GM12878 (cell line): ENCODE results near the gene S100A2. TPM values are rescaled to one million over a fixed set of nuclear protein-coding genes. Genes with fewer than 3 reads are reported as not detected.
"Not testable (repeated sequence)": the region's sequence is repeated elsewhere in the genome, so short reads cannot be mapped to it uniquely, and the experiment has no call there.

Source experiments
- ATAC-seq: fragments of 200-7000 bp; cut with Tn5 transposase; 3 replicates; pipeline ENCODE4 v1.9.1; 2020; ENCODE audit warnings: mild to moderate bottlenecking, moderate library complexity
- BruUV-seq: library from RNA; stranded (reverse); fragments of 400-500 nt; replicated peaks from 2 replicates; lab custom pipeline; 2021; lab: Mats Ljungman, UMichigan
- CTCF ChIA-PET: fragments of 300-600 bp; sonication (Branson Sonifier 250); formaldehyde crosslinking; extraction: SDS; loops from one replicate; lab custom pipeline; 2021; ENCODE audit warnings: inconsistent platforms; lab: Yijun Ruan, JAX
- POLR2A ChIA-PET: fragments of 350-600 bp; formaldehyde crosslinking; extraction: SDS; loops from one replicate; lab custom pipeline; 2021; ENCODE audit warnings: inconsistent platforms; lab: Charles Lee
- RAD21 ChIA-PET: fragments of 300-600 bp; sonication (Branson Sonifier 250); formaldehyde crosslinking; loops from one replicate; lab custom pipeline; 2023; ENCODE audit warnings: antibody characterized with exemption; ENCODE audit not compliant: unreplicated experiment; lab: Charles Lee
- SMC1A ChIA-PET: fragments of 300-600 bp; sonication (Branson Sonifier 250); formaldehyde crosslinking; loops from one replicate; lab custom pipeline; 2023; ENCODE audit not compliant: unreplicated experiment, uncharacterized antibody; lab: Charles Lee
- DNase-seq: peaks from one replicate; pipeline ENCODE4 v3.0.0-alpha.2; 2011; ENCODE audit warnings: low read depth, low spot score
- FAIRE-seq: peaks from 3 replicates; lab custom pipeline; 2011; peaks lifted over from hg19 to GRCh38; lab: Jason Lieb, UNC
- H2AFZ ChIP-seq: 2 replicates; pipeline ENCODE4 v1.6.0; 2011; ENCODE audit warnings: low read depth, low read length, control low read depth; ENCODE audit not compliant: control insufficient read depth
- H3K27ac ChIP-seq: 2 replicates; pipeline ENCODE4 v1.5.1; 2011; ENCODE audit warnings: control low read depth; ENCODE audit not compliant: control insufficient read depth, insufficient read depth
- H3K27me3 ChIP-seq, 2 experiments: replicated peaks in 1 of 2; 2 replicates each; pipeline versions ENCODE4 v1.6.0 to v1.6.1; 2011; ENCODE audit warnings: low read length in 1 of 2; ENCODE audit not compliant: control insufficient read depth in 2 of 2, insufficient read depth in 2 of 2
- H3K36me3 ChIP-seq, 2 experiments: 2 replicates each; pipeline ENCODE4 v1.5.1; 2011; ENCODE audit warnings: low read length in 1 of 2; ENCODE audit not compliant: control insufficient read depth in 2 of 2, insufficient read depth in 2 of 2
- H3K4me1 ChIP-seq: 2 replicates; pipeline ENCODE4 v1.6.1; 2011; ENCODE audit warnings: mild to moderate bottlenecking, low read length, moderate library complexity, mixed read lengths; ENCODE audit not compliant: control insufficient read depth, insufficient read depth
- H3K4me2 ChIP-seq: 2 replicates; pipeline ENCODE4 v1.6.0; 2011; ENCODE audit warnings: control low read depth; ENCODE audit not compliant: control insufficient read depth, insufficient read depth
- H3K4me3 ChIP-seq: fragments of 200-600 bp; sonication (generic); 2 replicates; pipeline ENCODE4 v1.5.1; 2016
- H3K79me2 ChIP-seq: 2 replicates; pipeline ENCODE4 v1.6.0; 2011; ENCODE audit warnings: low read length; ENCODE audit not compliant: control insufficient read depth, insufficient read depth
- H3K9ac ChIP-seq: 2 replicates; pipeline ENCODE4 v1.8.0; 2011; ENCODE audit warnings: low read length, control low read depth, mixed read lengths; ENCODE audit not compliant: control insufficient read depth, insufficient read depth
- H3K9me3 ChIP-seq: replicated peaks from 3 replicates; pipeline ENCODE4 v1.5.1; 2011; ENCODE audit warnings: mild to moderate bottlenecking, low read length; ENCODE audit not compliant: control insufficient read depth, insufficient read depth
- H4K20me1 ChIP-seq: 2 replicates; pipeline ENCODE4 v1.6.0; 2011; ENCODE audit not compliant: control insufficient read depth, insufficient read depth
- WGBS: methylation state at CpG from one replicate; pipeline ENCODE4 v1.1.6; 2016; ENCODE audit warnings: low lambda C conversion rate; ENCODE audit not compliant: insufficient replicate concordance, insufficient coverage; ENCODE audit errors: missing lambda C conversion rate; 5-methylcytosine and 5-hydroxymethylcytosine counted together
- in situ Hi-C: fragments of 300-500 bp; cut with MboI; formaldehyde crosslinking; loops from 9 replicates; pipeline ENCODE4 v1.14.3; 2018; ENCODE audit warnings: mixed read lengths
- intact Hi-C: fragments of 100-400 bp; cut with micrococcal nuclease; formaldehyde crosslinking; loops from one replicate; pipeline ENCODE4 v1.14.2; 2022; ENCODE audit not compliant: unreplicated experiment
- polyA plus RNA-seq, 11 experiments: library from polyadenylated mRNA; depleted of rRNA in 4 of 11; unstranded in 6 of 11; stranded (reverse) in 5 of 11; fragments of >200 nt; fragmentation: Nextera tagmentation in 4 of 11; fragmentation: Illumina TruSeq in 1 of 11; extraction: Ambion mirVana in 4 of 11; extraction: Trizol in 1 of 11; gene quantifications; 1 replicate in 1 of 11; 2 replicates in 10 of 11; pipeline versions ENCODE4 v1.2.1 to v1.2.3, GENCODE V29; 2011 to 2016; ENCODE audit warnings: inconsistent platforms in 2 of 11, missing spikeins in 2 of 11, low read depth in 1 of 11
- total RNA-seq, 4 experiments: library from RNA; depleted of rRNA in 3 of 4; stranded (reverse); fragments of >200 nt in 3 of 4; fragmentation: Illumina TruSeq in 1 of 4; extraction: Trizol in 1 of 4; gene quantifications; 2 replicates each; pipeline versions ENCODE4 v1.2.1 to v1.2.3, GENCODE V29; 2013 to 2021

Gene S100A2
- total and polyA plus RNA-seq, 10 of the 15 experiments (the other 5 are each of a cell fraction or from before 2014, with no cell fraction given): 0.11 to 1.5 (median 0.59) TPM; not detected in 2

DNA sequence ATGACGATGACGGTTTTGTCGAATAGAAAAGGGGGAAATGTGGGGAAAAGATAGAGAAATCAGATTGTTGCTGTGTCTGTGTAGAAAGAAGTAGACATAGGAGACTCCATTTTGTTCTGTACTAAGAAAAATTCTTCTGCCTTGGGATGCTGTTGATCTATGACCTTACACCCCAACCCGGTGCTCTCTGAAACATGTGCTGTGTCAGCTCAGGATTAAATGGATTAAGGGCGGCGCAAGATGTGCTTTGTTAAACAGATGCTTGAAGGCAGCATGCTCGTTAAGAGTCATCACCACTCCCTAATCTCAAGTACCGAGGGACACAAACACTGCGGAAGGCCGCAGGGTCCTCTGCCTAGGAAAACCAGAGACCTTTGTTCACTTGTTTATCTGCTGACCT is 9.9 kb upstream of the S100A2 start:
- POLR2A ChIA-PET: interaction anchor here (1.0 kb wide), 1 partner anchor 48 kb away, joined by 3 read pairs; no protein-coding TSS in a partner anchor
- not testable (repeated sequence) for BruUV-seq, FAIRE-seq

DNA sequence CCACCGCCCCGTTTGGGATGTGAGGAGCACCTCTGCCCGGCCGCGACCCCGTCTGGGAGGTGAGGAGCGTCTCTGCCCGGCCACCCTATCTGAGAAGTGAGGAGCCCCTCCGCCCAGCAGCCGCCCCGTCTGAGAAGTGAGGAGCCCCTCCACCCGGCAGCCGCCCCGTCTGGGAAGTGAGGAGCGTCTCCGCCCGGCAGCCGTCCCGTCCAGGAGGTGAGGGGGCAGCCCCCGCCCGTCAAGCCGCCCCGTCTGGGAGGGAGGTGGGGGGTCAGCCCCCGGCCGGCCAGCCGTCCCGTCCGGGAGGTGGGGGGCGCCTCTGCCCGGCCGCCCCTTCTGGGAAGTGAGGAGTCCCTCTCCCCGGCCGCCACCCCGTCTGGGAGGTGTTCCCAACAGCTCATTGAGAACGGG is 9.4 kb upstream of the S100A2 start:
- SMC1A ChIA-PET, DNase-seq, H4K20me1 ChIP-seq, BruUV-seq, H3K9me3 ChIP-seq, H3K9ac ChIP-seq, intact Hi-C loops, in situ Hi-C loops, H3K4me2 ChIP-seq, POLR2A ChIA-PET, H3K36me3 ChIP-seq, ATAC-seq, H3K4me1 ChIP-seq, H3K27ac ChIP-seq, H2AFZ ChIP-seq, H3K79me2 ChIP-seq, RAD21 ChIA-PET, FAIRE-seq, CTCF ChIA-PET, H3K27me3 ChIP-seq, H3K4me3 ChIP-seq: not testable (repeated sequence)
- 79% methylated on average over 17 of the region's 35 CpGs for WGBS

More for the DNA sequence above, 9.9 kb upstream of the S100A2 start:
- ChIA-PET CTCF (interaction anchor here (0.9 to 2.4 kb wide), 5 partner anchors 9 to 411 kb away, joined by 3 to 12 read pairs (median 3); partner anchors contain the start of gene RAB13), RAD21 (interaction anchor here (0.6 kb wide), 1 partner anchor 117 kb away, joined by 3 read pairs; no protein-coding TSS in a partner anchor), SMC1A (interaction anchor here (1.0 to 2.3 kb wide), 2 partner anchors 9 to 65 kb away, joined by 3 to 9 read pairs; no protein-coding TSS in a partner anchor)
- H4K20me1 ChIP-seq, H3K9ac ChIP-seq, H3K4me2 ChIP-seq, intact Hi-C loops, H2AFZ ChIP-seq, DNase-seq, H3K79me2 ChIP-seq, H3K4me3 ChIP-seq, in situ Hi-C loops, ATAC-seq, H3K36me3 ChIP-seq, H3K27me3 ChIP-seq, H3K9me3 ChIP-seq, H3K27ac ChIP-seq, H3K4me1 ChIP-seq: not testable (repeated sequence)
- WGBS: 81% methylated on average over 10 of the region's 10 CpGs
